Omental fat pad (tissue), 4 donors: Measurements from ENCODE around the gene TRPV2. TPM values are rescaled to one million over a fixed set of nuclear protein-coding genes. Genes with fewer than 3 reads are reported as not detected.
"Not testable (repeated sequence)": the region's sequence is repeated elsewhere in the genome, so short reads cannot be mapped to it uniquely, and the experiment has no call there.

Source experiments
- ATAC-seq: fragments of 150-250 bp; one replicate; pipeline ENCODE4 v1.9.1; 2016; ENCODE audit warnings: mild to moderate bottlenecking, moderate library complexity; ENCODE audit not compliant: low FRiP score
- DNase-seq: peaks from one replicate; pipeline ENCODE4 v3.0.0-alpha.2; 2019; ENCODE audit warnings: low spot score
- CTCF ChIP-seq, 3 donors: fragments of 450-650 bp; IDR thresholded peaks; one replicate each; pipeline ENCODE4 v1.5.1; 2016 to 2017; ENCODE audit warnings: antibody characterized with exemption in 3 of 3, mild to moderate bottlenecking in 3 of 3, moderate library complexity in 2 of 3
- total RNA-seq, 4 donors: library from RNA; depleted of rRNA; stranded (reverse); fragments of >200 nt; gene quantifications; one replicate each; pipeline ENCODE4 v1.1.0, GENCODE V29; 2016

Gene TRPV2
- total RNA-seq, 4 donors from 2014 or later = 12.1 to 47.6 (median 28.9) TPM

GRCh38 chr17:16398270-16399267, 16.8 kb upstream of the TRPV2 start:
- ATAC-seq (peak; percentile 28), DNase-seq (no peak)
- no peak for TF ChIP-seq CTCF (IDR thresholded peaks at IDR 0.05)

GRCh38 chr17:16403847-16404246, 11.5 kb upstream of the TRPV2 start:
- ATAC-seq, DNase-seq: not testable (repeated sequence)

- no peak for DNase-seq
- no peak for TF ChIP-seq CTCF (IDR thresholded peaks at IDR 0.05)
- peak; percentile 60 for ATAC-seq
Measured at GRCh38 chr17:16406742-16407674, 8.4 kb upstream of the TRPV2 start.

- peak; percentile 72 for DNase-seq
- ATAC-seq = peak; percentile 35
- TF ChIP-seq CTCF (IDR thresholded peaks at IDR 0.05) = no peak
Measured at GRCh38 chr17:16407911-16408588, 7.3 kb upstream of the TRPV2 start.

- TF ChIP-seq CTCF (IDR thresholded peaks at IDR 0.05) = no peak
- ATAC-seq (no peak), DNase-seq (no peak)
Measured at GRCh38 chr17:16417399-16417798, 2.0 kb downstream of the TRPV2 start.

- DNase-seq (no peak), ATAC-seq (no peak)
- TF ChIP-seq CTCF (IDR thresholded peaks at IDR 0.05) = no peak
Measured at GRCh38 chr17:16417896-16418684, 2.7 kb downstream of the TRPV2 start.
